Ovary (tissue), 3 donors: ENCODE results near the gene MYBPHL.

Experiments used
- CTCF ChIP-seq, 3 donors: fragments of 450-650 bp in 2 of 3; fragments of 200-600 bp in 1 of 3; IDR thresholded peaks; one replicate each; pipeline versions ENCODE4 v1.5.1 to v1.8.0; 2016 to 2022; ENCODE audit warnings: antibody characterized with exemption in 3 of 3, mild to moderate bottlenecking in 1 of 3
- POLR2A ChIP-seq: fragments of 450-650 bp; IDR thresholded peaks from one replicate; pipeline ENCODE4 v1.6.1; 2017; ENCODE audit warnings: antibody characterized with exemption, mild to moderate bottlenecking, moderate library complexity
- donor health status: DM: no; HTN: no; CAD: no.

- TF ChIP-seq CTCF (IDR thresholded peaks at IDR 0.05) (no peak), POLR2A (no peak)
These were observed 49.7 kb downstream of the MYBPHL start for GRCh38 chr1:109256971-109257681.
